Breast epithelium (tissue), 3 donors: Measurements from ENCODE around the gene MYBPC3.

Source experiments
- POLR2A ChIP-seq: fragments of 450-650 bp; IDR thresholded peaks from one replicate; pipeline ENCODE4 v1.6.1; 2016; ENCODE audit warnings: antibody characterized with exemption, mild to moderate bottlenecking, moderate library complexity
- TF ChIP-seq, protein P1 (sequence below), 3 donors: fragments of 450-650 bp; IDR thresholded peaks; one replicate each; pipeline ENCODE4 v1.5.1; 2016 to 2017; ENCODE audit warnings: antibody characterized with exemption in 3 of 3, mild to moderate bottlenecking in 3 of 3, moderate library complexity in 3 of 3

DNA sequence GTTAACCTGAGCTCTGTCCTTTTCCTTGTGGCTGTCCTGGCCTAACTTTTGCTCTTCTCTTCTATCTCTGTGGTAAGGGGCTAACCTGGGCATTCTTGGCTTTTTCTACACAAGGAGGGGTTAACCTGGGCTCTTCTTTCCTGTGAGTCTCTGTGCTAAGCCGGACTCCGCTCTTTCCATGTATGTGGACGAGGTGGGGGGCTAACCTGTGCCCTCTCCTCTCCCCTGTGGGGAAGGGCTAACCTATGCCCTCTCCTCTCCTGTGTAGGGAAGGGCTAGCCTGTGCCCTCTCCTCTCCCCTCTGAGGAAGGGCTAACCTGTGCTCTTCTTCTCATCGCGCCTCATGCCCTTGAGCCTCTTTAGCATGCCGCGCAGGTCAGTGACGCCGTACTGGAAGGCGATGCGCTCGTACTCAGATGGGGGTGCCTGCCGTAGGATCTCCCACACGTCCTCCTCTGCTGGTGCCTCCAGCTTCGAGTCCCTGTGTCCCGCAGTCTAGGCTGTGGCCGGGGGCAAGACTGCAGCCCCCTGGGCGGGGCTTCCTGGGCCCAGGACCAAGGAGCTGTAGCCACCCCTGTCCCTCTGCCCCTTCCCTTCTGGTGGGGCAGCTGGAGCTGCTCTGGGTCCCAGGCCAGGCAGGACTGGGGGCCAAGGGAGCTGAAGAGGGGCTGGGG lies 6.5 kb downstream of the MYBPC3 start:
- TF ChIP-seq, protein P1, sequence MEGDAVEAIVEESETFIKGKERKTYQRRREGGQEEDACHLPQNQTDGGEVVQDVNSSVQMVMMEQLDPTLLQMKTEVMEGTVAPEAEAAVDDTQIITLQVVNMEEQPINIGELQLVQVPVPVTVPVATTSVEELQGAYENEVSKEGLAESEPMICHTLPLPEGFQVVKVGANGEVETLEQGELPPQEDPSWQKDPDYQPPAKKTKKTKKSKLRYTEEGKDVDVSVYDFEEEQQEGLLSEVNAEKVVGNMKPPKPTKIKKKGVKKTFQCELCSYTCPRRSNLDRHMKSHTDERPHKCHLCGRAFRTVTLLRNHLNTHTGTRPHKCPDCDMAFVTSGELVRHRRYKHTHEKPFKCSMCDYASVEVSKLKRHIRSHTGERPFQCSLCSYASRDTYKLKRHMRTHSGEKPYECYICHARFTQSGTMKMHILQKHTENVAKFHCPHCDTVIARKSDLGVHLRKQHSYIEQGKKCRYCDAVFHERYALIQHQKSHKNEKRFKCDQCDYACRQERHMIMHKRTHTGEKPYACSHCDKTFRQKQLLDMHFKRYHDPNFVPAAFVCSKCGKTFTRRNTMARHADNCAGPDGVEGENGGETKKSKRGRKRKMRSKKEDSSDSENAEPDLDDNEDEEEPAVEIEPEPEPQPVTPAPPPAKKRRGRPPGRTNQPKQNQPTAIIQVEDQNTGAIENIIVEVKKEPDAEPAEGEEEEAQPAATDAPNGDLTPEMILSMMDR (IDR thresholded peaks at IDR 0.05), result no peak
- no peak for TF ChIP-seq POLR2A
